GM19035 (cell line): ENCODE results near the gene OCIAD2.
"Not testable (repeated sequence)": the region's sequence is repeated elsewhere in the genome, so short reads cannot be mapped to it uniquely, and the experiment has no call there.

ENCODE experiments used
- ATAC-seq: cut with Tn5 transposase; IDR thresholded peaks from one replicate; pipeline ENCODE4 v1.9.1; 2021; ENCODE audit not compliant: unreplicated experiment

OCIAD2 gene

GRCh38 chr4:48854982-48855381, 51.6 kb downstream of the OCIAD2 start:
- no peak for ATAC-seq

DNA sequence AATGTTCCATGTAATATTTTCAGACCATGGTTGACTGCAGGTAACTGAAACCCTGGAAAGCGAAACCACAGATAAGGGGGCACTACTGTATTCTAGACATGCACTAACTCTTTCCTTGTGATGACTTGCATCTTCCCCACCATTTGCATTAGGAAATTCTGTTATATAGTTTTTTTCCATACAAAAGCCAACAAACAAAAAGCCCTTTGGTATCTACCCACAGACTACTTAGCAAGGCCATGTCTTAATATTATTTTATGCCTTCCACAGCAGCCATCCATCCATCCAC, 52.2 kb downstream of the OCIAD2 start:
- no peak for ATAC-seq

- no peak for ATAC-seq
Measured at GRCh38 chr4:48853604-48854394, 52.8 kb downstream of the OCIAD2 start.

DNA sequence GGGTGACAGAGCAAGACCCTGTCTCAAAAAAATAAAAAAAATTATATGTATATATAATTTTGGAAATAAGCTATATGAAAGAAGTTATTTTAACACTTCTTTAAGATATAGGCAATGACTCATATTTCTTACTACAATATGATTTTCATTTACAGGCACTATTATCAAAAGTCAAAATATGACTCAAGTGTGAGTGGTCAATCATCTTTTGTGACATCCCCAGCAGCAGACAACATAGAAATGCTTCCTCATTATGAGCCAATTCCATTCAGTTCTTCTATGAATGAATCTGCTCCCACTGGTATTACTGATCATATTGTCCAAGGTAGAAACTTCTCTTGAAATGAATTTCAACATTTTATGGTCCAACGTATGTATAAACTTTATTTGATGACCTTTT, 54.9 kb downstream of the OCIAD2 start:
- ATAC-seq, result no peak

- not testable (repeated sequence) for ATAC-seq
Measured at GRCh38 chr4:48848799-48849198, 57.8 kb downstream of the OCIAD2 start.

GRCh38 chr4:48844843-48845242, 61.7 kb downstream of the OCIAD2 start:
- ATAC-seq, result no peak

DNA sequence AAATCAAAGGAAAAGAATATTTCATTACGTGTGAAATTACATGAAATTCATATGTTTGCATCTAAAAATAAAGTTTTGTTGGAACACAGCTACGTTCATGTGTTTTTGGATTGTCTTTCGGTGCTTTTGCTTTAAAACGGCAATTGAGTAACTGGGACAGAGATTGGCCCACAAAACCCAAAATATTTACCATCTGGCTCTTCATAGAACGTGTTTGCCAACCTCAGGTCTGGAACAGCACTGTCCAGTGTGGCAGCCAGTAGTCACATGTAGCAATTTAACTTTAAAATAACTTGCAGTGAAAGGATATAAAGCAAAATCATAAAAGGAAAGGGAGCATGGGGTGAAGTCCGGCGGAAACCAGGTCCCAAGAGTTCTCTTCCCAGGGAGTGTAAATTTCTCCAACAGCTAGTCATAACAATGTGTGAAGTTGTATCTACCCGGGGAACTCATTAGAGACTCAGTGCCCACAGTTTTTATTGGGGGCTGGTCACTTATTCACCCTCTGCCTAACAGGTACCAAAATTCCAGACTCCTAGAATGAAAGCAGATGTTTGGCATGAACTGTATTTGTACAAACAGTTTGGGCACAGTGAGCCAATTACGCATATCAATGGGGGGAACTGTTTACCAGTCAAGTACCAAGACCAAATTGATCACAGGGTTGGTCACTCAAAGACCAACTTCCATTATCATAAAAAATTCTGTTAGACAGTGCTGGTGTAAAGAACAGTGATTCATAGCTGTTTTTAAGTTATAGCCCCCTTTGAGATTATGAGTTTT, 65.3 kb downstream of the OCIAD2 start:
- ATAC-seq, result no peak

DNA sequence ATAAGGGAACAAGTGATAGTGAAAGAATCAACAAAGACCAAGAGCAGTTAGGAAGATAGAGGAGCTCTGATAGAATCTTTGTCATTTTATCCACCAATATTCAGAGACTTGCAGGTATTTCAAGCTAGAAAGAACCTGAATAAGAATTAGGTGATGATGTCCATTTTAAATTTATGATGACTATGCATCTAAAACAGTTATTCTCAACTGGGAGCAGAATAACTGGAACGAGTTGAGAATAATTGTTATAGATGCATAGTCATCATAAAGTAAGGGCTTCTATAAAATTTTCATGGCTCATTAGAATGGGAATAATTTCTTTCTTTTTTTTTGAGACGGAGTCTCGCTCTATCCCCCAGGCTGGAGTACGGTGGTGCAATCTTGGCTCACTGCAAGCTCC, 69.9 kb downstream of the OCIAD2 start:
- no peak for ATAC-seq
